ENCODE data around the gene KLHL13.

DNA sequence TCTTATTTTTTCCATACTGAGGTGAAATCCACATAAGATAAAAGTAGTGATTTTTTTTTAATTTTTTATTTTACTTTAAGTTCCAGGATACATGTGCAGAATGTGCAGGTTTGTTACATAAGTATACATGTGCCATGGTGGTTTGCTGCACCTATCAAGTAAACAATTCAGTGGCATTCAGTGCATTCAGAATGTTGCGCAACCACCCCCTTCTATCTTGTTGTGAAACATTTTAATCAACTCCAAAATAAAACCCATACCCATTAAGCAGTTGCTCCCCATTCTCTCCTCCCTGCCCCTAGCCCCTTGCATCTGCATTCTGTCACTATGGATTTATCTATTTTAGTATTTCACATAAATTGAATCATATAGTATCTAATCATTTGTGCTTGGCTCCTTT is 121.2 kb downstream of the KLHL13 start:
- TF ChIP-seq, protein P1, sequence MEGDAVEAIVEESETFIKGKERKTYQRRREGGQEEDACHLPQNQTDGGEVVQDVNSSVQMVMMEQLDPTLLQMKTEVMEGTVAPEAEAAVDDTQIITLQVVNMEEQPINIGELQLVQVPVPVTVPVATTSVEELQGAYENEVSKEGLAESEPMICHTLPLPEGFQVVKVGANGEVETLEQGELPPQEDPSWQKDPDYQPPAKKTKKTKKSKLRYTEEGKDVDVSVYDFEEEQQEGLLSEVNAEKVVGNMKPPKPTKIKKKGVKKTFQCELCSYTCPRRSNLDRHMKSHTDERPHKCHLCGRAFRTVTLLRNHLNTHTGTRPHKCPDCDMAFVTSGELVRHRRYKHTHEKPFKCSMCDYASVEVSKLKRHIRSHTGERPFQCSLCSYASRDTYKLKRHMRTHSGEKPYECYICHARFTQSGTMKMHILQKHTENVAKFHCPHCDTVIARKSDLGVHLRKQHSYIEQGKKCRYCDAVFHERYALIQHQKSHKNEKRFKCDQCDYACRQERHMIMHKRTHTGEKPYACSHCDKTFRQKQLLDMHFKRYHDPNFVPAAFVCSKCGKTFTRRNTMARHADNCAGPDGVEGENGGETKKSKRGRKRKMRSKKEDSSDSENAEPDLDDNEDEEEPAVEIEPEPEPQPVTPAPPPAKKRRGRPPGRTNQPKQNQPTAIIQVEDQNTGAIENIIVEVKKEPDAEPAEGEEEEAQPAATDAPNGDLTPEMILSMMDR (IDR thresholded peaks at IDR 0.05), result no peak
- no peak for TF ChIP-seq EP300 (IDR thresholded peaks at IDR 0.05)
- no peak for TF ChIP-seq POLR2A (IDR thresholded peaks at IDR 0.05)
- no peak for TF ChIP-seq POLR2AphosphoS5 (IDR thresholded peaks at IDR 0.05)

Measured in gastroesophageal sphincter (tissue), 3 donors.